Skin epidermis (tissue), 12 donors: Measurements from ENCODE around the gene ANXA2R.

ENCODE experiments used
- H3K27ac ChIP-seq, 21 experiments: fragments of 200-600 bp; sonication (generic) in 11 of 21; one replicate each; pipeline ENCODE4 v1.5.0; 2020; ENCODE audit warnings: mild to moderate bottlenecking in 3 of 21, inconsistent platforms in 2 of 21, moderate library complexity in 2 of 21
- H3K4me3 ChIP-seq, 7 experiments: fragments of 200-600 bp; sonication (generic) in 2 of 7; one replicate each; pipeline ENCODE4 v1.5.0; 2020; ENCODE audit warnings: inconsistent platforms in 2 of 7, mild to moderate bottlenecking in 2 of 7, moderate library complexity in 1 of 7

The ANXA2R gene

DNA sequence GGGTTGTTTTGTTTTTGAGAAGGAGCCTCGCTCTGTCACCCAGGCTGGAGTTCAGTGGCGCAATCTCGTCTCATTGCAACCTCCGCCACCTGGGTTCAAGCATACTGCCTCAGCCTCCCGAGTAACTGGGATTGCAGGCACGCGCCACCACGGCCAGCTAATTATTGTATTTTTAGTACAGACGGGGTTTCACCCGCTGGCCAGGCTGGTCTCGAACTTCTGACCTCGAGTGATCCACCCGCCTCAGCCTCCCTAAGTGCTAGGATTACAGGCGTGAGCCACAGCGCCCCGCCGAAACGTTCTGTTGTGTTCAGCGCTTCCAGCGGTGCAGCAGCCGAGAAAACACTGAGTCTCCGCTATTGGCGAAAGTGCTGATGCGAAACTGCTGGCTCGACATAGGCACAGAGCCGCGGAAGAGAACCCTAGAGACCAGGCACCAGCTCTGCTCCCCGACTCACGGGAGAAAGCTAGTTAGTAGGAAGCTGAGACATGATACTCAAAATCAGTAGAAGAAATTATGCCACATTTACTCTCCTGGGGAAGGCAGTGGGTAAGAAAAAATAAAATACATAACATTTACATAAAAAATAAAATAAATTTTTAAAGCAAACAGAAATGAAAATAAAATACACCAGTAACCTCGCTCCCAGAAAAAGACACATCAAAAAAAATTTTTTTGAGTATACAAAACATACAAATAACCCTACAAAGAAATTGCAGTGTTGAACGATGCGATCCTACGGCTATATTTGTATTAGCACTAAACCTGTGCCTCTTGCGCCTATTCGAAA, 31.6 kb downstream of the ANXA2R start:
- Histone ChIP-seq H3K27ac (peak overlapping the region; percentile 61 to 98 (median 88)), H3K4me3 (peak overlapping the region; percentile 31 to 62 (median 38))

DNA sequence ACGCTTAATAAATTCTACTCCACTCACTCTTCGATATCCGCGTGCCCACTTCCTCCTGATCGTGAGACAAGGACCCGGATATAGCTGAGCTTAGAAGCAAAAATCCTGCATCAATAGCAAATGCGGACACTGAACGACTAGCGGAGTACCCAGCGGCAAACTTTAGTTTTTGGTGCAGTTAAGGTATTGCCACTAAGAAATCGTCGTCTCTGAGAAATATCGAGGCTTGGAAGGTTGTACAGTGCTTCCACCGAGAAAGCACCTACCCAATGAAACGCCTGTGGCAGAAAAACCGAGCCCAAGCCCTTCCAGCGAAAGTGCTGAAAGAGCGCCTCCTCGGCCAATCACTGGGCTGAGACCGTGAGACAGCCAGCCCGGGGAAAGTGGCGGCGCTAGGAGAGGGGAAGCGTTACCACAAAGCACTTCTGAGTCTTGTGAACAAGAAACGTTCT, 32.2 kb downstream of the ANXA2R start:
- H3K27ac ChIP-seq = peak overlapping the region; percentile 61 to 98 (median 88)
- peak overlapping the region; percentile 31 to 62 (median 38) for H3K4me3 ChIP-seq

DNA sequence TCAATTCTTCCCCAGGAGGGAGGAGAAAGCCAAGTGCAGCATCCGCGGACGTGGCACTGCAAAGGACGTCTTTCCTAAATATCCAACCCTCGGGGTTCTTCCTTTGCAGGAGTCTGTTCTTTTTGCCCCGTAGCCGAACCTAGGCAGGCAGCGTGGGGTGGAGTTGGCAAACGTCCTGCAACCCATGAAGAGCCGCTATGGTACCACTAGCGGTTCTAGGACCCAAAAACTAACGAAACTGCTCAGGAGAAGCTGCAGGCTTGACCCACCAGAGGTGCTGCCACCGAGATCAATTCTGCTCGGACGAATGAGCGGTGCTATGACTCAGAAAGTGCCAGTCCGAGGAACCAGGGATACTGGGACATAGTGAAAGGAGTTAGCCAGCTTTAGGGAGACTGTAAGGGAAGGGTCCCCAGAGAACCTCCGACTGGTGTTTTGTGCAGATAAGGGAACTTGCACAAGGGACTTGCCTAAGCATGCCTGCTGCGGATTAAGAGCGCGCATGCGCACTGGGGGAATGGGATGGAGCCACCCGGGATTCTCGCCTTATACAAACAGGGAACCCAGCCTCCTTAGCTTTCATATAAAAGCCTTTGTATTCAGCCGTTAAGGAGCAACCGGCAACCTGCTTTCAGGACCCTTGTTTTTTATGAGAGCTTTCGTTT, 32.7 kb downstream of the ANXA2R start:
- H3K4me3 ChIP-seq = peak overlapping the region; percentile 31 to 62 (median 38)
- peak overlapping the region; percentile 23 to 98 (median 88) for H3K27ac ChIP-seq

DNA sequence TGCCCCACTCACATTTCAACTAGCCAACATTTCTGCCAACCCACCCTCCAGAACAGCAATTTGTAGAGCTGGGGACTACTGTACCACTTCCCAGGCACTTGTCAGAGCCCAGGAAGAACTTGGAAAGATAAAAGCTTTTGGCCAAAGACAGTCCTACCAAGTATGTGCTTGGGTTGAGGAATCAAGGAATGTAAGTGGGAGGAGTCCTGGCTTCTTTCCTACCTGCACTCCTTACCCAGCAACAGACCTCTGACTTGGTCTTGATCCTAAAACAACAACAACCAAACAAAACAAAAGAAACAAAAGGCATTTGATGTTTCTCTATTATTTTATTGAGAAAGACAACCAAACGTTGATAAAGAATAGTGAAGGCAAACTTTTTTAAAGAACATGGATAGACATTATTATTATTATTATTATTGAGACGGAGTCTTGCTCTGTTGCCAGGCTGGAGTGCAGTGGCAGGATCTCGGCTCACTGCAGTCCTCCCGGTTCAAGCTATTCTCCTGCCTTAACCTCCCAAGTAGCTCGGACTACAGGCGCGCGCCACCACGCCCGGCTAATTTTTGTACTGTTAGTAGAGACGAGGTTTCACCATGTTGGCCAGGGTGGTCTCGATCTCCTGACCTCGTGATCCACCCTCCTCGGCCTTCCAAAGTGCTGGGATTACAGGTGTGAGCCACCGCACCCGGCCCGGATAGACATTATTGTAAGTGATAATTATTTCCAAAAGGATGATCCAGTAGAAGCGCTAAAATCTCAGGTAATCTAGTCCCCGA, 33.5 kb downstream of the ANXA2R start:
- Histone ChIP-seq H3K4me3 (peak overlapping the region; percentile 31 to 62 (median 38)), H3K27ac (peak overlapping the region in 19 of 21 experiments; percentile 77 to 98 (median 91))

DNA sequence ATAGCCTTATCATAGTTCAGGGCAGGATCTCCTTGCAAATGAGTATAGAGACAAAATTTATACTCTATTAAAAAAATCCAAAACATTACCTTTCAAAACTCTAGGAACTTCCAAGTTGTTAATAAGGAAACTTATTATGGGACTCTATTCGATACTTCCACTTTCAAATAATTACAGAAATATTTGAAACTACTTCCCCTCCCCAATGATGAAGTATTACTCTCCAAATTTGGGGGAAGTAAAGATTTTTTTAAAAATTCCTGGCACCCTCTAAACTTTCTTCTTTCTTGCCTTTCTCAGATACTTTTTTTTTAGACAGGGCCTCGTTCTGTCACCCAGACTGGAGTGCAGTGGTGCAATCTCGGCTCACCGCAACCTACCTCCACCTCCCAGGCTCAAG, 35.1 kb downstream of the ANXA2R start:
- Histone ChIP-seq H3K4me3 (no peak overlapping the region), H3K27ac (no peak overlapping the region)

DNA sequence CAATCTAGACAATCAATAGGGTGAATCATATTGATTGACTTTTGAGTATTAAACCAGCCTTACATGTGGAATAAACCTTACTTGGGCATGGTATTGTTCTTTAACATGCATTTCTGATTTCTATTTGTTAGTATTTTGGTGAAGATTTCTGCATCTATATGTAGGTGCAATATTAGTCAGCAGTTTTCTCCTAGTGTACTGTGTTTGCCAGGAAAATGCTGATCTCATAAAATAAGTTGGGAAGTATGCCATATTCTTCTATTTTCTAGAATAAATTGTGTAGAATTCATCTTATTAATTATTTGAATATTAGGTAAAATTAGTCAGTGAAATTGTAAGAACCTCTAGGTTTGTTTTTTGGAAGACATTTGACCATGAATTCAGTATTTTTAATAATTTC, 38.4 kb downstream of the ANXA2R start:
- Histone ChIP-seq H3K4me3 (no peak overlapping the region), H3K27ac (no peak overlapping the region)

DNA sequence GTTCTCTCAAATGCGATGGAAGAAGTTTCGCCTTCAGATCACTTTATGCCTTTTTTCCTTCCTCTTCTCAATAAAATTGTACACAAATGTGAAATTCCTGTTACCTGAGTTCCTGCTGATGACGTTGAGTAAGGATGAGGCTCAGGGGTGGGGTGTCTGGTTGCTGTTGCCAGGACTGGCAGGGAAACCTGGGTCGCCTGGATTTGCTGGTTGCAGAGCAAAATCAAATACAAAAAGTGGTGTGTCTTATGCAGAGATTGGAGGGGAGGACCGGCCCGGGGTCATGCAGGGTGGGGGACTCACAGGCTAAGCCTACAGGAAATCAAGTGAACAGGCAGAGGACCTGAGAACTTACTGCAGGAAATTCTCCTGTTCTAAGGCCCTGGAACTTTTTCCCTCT, 39.2 kb downstream of the ANXA2R start:
- peak overlapping the region in 2 of 7 experiments; percentile 31 to 37 for H3K4me3 ChIP-seq
- peak overlapping the region in 5 of 21 experiments; percentile 38 to 63 (median 45) for H3K27ac ChIP-seq

DNA sequence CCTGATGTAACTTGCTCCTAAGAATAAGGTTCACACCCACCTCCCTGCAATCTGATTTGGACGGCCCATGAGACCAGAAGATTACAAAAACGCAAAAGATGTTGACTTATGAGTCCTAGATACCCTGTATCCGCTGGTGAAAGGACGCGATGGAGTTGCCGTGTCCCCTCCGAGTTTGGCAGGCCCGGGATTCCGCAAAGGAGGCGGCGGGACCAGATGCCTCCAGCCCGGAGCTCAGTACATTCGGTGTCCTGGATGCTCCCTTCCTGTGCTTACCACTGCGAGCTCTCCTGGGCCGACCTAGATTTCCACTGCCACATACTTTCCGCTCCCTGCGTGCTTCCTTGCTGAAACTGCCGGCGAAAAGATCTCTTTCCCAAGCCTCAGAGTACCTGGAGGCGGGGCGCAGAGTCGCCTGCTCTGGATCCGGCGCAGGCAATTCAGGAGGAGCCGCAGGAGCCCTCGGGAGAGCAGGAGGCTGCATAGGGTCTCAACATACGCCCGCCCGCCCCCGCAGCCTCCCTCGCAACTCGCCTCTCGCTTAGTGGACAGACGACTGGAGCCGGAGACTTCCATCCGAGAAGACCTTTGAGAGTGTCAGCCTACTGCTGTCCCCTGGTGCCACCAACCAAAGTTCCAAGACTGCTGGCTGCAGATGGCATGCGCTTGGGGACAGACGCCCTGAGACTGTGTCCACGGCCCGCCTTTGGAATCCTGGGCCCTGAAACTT, 39.8 kb downstream of the ANXA2R start:
- peak overlapping the region in 6 of 7 experiments; percentile 15 to 37 (median 30) for H3K4me3 ChIP-seq
- H3K27ac ChIP-seq = peak overlapping the region in 11 of 21 experiments; percentile 19 to 63 (median 39)

DNA sequence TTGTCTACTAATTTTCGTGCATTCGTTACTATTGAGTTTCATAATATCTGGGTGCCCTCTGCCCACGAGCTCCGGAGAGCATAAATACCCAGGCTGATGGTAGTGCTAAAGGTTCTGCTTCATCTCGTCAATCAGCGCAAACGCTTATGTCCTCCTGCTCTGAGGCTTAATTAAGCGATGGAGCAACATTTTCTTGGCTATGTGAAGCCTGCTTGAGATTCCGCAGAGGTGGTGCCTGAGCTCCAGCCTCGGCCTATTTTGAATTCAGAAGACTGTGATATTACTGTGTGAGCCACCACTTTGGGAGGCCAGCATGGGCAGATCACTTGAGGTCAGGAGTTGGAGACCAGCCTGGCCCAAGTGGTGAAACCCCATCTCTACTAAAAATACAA, 44.8 kb downstream of the ANXA2R start:
- Histone ChIP-seq H3K27ac (peak overlapping the region in 20 of 21 experiments; percentile 70 to 99 (median 93)), H3K4me3 (peak overlapping the region; percentile 51 to 64 (median 54))

DNA sequence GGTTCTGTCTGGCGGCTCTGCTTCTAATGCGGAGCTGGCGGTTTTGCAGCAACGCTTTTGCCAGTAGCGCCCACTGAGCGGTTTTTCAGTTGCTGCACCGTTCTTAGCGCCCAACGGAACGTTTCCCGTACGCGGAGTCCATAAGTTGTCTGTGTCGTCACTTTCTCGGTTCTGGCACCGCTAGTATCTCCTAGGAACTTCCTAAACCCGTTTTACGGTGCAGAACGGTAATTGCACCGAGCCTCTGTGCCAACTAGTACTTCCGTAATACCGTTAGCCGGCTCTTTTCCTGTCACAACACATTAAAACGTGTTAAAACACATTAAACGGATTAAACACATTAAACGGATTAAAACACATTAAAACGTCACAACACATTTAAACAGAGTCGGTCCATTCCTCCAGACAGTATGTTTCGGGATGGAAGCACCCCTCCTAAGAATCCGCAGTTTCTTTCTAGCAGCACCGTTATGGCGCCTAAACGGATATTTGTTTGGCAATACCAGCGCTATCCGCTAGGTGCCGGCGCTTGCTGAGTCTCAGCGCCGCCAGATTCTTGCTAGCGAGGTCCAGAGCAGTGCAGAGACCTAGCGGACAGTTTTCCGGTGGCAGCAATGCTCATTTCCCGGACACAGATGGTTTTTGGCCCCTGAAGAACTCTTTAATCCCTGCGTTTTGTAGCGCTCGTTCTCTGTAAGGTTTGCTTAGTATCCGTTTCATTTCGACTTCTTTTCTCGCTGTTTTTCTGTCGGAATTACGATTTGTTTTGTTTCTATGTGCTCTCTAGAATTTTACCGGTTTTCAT, 45.4 kb downstream of the ANXA2R start:
- Histone ChIP-seq H3K4me3 (peak overlapping the region; percentile 51 to 64 (median 54)), H3K27ac (peak overlapping the region; percentile 72 to 99 (median 93))

DNA sequence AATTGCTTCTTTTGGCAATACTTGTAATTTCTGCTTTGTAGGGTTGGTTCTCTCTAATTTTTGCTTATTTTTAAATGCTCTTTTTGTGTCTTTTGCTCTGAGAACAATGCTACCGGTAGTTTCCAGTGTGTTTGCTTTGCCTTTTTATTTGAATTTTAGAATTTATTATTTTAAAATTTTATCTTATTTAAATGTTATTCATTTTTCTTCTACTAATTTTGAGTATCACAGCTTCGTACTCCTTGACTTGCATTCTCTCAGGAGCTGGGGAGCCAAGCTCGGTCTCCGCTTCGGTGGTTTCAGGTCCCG, 45.9 kb downstream of the ANXA2R start:
- Histone ChIP-seq H3K27ac (peak overlapping the region; percentile 72 to 99 (median 93)), H3K4me3 (peak overlapping the region; percentile 51 to 64 (median 54))

DNA sequence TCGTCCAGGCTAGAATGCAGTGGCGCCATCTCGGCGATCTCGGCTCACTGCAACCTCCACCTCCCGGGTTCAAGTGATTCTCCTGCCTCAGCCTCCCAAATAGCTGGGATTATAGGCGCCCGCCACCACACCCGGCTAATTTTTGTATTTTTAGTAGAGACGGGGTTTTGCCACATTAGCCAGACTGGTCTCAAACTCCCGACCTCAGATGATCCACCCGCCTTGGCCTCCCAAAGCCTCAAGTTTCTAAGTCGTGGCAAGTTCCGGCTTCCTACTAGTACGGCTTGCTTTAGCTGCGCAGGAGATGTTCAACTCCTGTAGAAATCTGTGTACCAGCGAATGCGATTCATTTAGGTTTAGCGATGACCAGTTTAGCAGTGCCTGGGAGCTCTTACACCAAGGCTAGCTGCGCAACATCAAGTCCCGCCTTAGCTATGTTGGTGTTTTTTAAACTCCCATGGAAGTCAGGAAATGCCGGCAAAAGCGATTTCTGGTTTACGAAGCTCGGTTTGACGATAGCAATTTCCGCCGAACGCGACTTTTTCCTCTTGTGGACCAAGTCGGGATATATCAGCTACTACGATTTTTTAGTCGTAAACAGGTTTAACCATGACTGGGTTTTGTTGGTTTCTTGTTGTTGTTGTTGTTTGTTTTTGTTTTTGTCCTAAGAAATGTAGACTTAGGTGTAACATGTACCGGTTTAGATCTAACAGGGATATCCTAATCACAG, 46.4 kb downstream of the ANXA2R start:
- Histone ChIP-seq H3K27ac (peak overlapping the region; percentile 72 to 99 (median 93)), H3K4me3 (peak overlapping the region; percentile 51 to 64 (median 54))

DNA sequence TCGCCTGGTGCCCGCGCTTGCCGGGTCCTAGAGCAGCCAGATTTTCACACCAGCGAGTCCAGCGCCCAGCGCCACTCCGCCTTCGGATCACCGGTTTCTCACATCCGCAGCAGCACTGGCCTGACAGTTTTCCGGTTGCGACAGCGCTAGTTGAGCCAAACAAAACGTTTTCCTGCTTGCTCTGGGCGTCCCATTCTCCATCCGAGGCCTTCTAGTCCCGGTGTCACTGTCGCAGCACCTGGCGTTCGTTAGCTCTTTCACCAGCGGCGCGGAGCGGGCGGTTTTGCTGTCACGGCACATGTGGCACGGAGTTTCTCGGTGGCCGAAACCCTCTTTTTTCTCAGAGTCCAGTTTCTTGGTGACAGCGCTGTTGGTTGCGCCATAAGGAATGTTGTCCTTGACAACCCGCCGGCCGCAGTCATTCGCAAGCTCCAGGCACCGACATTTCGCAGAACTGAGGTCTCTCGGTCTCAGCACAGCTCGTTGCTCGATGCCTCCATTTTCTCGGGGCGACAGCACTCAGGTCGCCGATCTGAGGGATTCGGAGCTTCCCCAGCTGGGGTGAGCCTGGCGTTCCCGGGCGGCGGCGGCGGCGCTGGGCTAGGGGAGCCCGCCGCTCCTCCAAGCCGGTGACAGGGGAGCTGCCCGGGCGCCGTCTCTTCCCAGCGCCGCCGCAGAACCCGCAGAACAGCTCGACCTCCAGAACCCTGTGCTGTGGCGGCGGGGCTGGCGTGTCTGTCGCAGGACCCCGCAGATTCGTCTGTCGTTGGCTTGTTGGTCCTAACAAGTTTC, 47.8 kb downstream of the ANXA2R start:
- H3K4me3 ChIP-seq = peak overlapping the region; percentile 51 to 64 (median 54)
- H3K27ac ChIP-seq = peak overlapping the region; percentile 81 to 99 (median 94)

DNA sequence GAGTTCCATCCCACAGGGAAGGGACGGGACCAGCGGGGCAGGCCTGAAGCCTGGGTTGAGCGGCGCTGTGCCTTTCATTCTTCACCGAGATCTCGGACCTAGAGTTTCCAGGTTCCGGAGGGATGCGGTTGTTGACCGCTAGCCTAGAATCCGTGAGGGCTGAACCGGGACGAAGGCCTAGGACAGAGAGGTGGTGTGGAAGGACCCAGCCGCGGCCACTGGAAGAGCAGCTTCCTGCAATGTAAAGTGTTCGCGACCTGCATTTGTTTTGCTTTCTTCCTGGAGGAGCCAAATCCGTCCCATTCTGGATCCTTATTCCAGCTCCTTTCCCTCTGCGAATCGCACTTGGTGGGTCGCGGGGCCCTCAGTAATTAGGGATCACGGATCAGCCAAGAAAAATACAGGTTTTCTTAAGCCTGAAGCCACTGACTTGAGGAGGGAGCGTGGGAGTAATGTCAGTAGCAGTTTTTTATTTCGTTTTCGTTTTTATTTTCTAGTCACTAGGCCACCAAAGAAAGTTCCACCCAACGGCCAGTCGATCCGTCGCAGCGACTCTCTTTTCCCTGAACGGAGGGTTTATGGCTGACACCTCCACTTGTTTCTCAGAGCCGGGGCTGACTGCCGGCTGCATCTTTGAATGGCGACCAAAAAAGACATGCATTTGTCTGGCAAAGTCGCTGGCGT, 48.6 kb downstream of the ANXA2R start:
- H3K4me3 ChIP-seq = peak overlapping the region; percentile 51 to 64 (median 54)
- H3K27ac ChIP-seq = peak overlapping the region; percentile 3 to 99 (median 94)

DNA sequence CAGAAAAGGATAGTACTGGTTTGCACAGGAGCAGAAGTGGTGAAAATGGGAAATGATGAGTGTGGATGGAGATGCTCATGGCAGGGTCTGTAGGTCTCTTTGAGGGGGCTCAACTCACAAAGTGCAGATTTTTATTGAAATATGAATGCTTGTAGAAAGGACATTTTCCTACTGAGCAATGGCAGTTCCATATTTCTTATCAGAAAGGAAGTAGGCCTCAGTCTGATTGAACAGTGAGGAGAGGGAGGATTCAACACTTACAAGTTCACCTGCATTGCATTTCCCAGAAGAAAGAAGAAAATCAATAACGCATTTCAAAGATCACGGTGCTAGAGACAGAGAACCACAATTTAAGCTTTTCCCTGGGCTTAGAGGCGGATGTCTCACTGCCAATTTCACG, 49.2 kb downstream of the ANXA2R start:
- Histone ChIP-seq H3K27ac (peak overlapping the region in 20 of 21 experiments; percentile 23 to 99 (median 94)), H3K4me3 (peak overlapping the region; percentile 51 to 64 (median 54))
